NT2/D1 (cell line): ENCODE results near the gene SLIT3.

ENCODE experiments used
- SUZ12 ChIP-seq: IDR thresholded peaks from 2 replicates; pipeline ENCODE4 v1.6.1; 2011; ENCODE audit not compliant: insufficient read length, insufficient read depth; ENCODE audit errors: extremely low read depth
- YY1 ChIP-seq: IDR thresholded peaks from 2 replicates; pipeline ENCODE4 v1.6.1; 2011; ENCODE audit not compliant: insufficient read length, insufficient read depth
- ZNF274 ChIP-seq: IDR thresholded peaks from 2 replicates; pipeline ENCODE4 v1.6.1; 2011; ENCODE audit warnings: mild to moderate bottlenecking, low read depth, low read length

DNA sequence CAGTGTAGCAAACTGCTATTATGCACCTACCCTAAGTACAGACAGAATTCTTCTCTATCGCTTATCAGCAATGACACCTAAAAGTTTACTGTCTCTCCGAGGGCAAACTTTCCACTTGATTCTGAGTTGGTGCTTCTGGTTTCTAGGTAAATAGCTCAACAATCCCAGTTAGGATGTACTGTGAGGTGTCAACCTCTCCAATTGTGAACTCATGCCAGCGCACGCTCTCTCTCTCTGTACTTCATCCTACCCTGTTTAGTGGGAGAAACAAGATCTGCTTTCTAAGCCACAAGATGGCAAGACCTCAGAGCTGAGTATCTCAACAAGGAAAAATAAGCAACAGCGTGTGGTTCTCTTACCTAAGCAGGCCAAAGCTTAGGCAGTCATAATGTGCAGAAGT is 335.3 kb downstream of the SLIT3 start:
- TF ChIP-seq YY1 (no peak), ZNF274 (no peak), SUZ12 (no peak)
